Skeletal muscle tissue (tissue), 4 donors: ENCODE results near the gene CNNM3. TPM values are rescaled to one million over a fixed set of nuclear protein-coding genes. Genes with fewer than 3 reads are reported as not detected.

Experiments
- H3K27ac ChIP-seq: one replicate; pipeline ENCODE4 v1.7.0; 2013; ENCODE audit warnings: mild to moderate bottlenecking, low read depth, low read length, inconsistent platforms
- H3K27me3 ChIP-seq, 3 donors: one replicate each; pipeline ENCODE4 v1.7.0; 2013; ENCODE audit warnings: low read length in 3 of 3; ENCODE audit not compliant: control insufficient read depth in 3 of 3, insufficient read depth in 3 of 3
- H3K36me3 ChIP-seq, 3 donors: one replicate each; pipeline ENCODE4 v1.7.0; 2013; ENCODE audit warnings: low read length in 3 of 3; ENCODE audit not compliant: control insufficient read depth in 3 of 3, insufficient read depth in 3 of 3
- H3K4me1 ChIP-seq, 3 donors: one replicate each; pipeline ENCODE4 v1.7.0; 2013; ENCODE audit warnings: low read length in 3 of 3, mild to moderate bottlenecking in 3 of 3; ENCODE audit not compliant: control insufficient read depth in 3 of 3, insufficient read depth in 3 of 3
- H3K4me3 ChIP-seq, 3 donors: one replicate each; pipeline ENCODE4 v1.7.0; 2013; ENCODE audit warnings: low read length in 3 of 3
- H3K9ac ChIP-seq, 3 donors: one replicate each; pipeline ENCODE4 v1.7.0; 2013; ENCODE audit warnings: low read length in 3 of 3, mild to moderate bottlenecking in 3 of 3, moderate library complexity in 2 of 3, low read depth in 1 of 3
- H3K9me3 ChIP-seq, 3 donors: one replicate each; pipeline ENCODE4 v1.7.0; 2013; ENCODE audit warnings: low read length in 3 of 3; ENCODE audit not compliant: control insufficient read depth in 3 of 3
- total RNA-seq: library from RNA; depleted of rRNA; stranded (reverse); fragments of >200 nt; gene quantifications from one replicate; pipeline ENCODE4 v1.2.3, GENCODE V29; 2014
- donor health status: Osteomylitis.

The CNNM3 gene
- total RNA-seq, 1 donor from 2014 or later = 4.2 TPM

DNA sequence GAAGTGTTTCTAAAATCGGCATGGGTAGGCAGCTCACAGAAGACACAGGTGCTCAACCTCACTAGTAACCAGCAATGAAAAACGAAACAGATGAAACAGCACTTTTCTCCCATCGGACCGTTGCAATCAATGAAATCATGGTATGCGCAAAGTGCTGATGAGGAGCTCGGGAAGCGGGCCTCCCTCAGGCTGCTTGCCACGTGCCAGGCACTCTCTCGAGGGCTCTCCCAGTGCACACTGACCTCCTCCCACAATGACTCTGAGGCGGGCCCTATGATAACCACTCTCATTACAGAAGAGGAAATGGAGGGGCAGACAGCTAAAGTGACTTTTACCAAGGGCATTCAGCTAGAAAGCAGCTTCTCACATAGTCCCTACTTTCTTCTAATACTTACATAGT lies 31.5 kb downstream of the CNNM3 start:
- Histone ChIP-seq H3K4me1 (peaks cover 8 to 13% (median 12%) of the 10 kb centered on the region in 3 donors), H3K36me3 (peaks cover 18 to 32% (median 20%) of the 10 kb centered on the region in 3 donors), H3K4me3 (no peak overlapping the region), H3K27ac (no peak overlapping the region), H3K27me3 (no peaks in the 10 kb centered on the region), H3K9me3 (no peaks in the 10 kb centered on the region), H3K9ac (no peak overlapping the region)

- peaks cover 8 to 13% (median 12%) of the 10 kb centered on the region in 3 donors for H3K4me1 ChIP-seq
- H3K27ac ChIP-seq = no peak overlapping the region
- peaks cover 19 to 38% (median 25%) of the 10 kb centered on the region in 3 donors for H3K36me3 ChIP-seq
Observed at GRCh38 chr2:96848264-96848663, 32.2 kb downstream of the CNNM3 start.

GRCh38 chr2:96852667-96853066 lies 36.6 kb downstream of the CNNM3 start:
- peaks cover 23 to 33% (median 25%) of the 10 kb centered on the region in 3 donors for H3K36me3 ChIP-seq
- no peaks in the 10 kb centered on the region for H3K27me3 ChIP-seq

More at GRCh38 chr2:96848264-96848663, 32.2 kb downstream of the CNNM3 start:
- Histone ChIP-seq H3K9ac (no peak overlapping the region), H3K4me3 (peak overlapping the region in 1 of 3 donors; percentile 13), H3K9me3 (no peaks in the 10 kb centered on the region), H3K27me3 (no peaks in the 10 kb centered on the region)

GRCh38 chr2:96853321-96853720 lies 37.3 kb downstream of the CNNM3 start:
- Histone ChIP-seq H3K9me3 (no peaks in the 10 kb centered on the region), H3K27ac (no peak overlapping the region), H3K9ac (no peak overlapping the region), H3K36me3 (peaks cover 20 to 32% (median 21%) of the 10 kb centered on the region in 3 donors), H3K4me1 (peaks cover 9 to 13% (median 10%) of the 10 kb centered on the region in 3 donors), H3K4me3 (no peak overlapping the region), H3K27me3 (no peaks in the 10 kb centered on the region)

More at GRCh38 chr2:96852667-96853066, 36.6 kb downstream of the CNNM3 start:
- Histone ChIP-seq H3K4me3 (no peak overlapping the region), H3K4me1 (peaks cover 12 to 16% (median 13%) of the 10 kb centered on the region in 3 donors), H3K9ac (no peak overlapping the region), H3K27ac (no peak overlapping the region), H3K9me3 (no peaks in the 10 kb centered on the region)

GRCh38 chr2:96856776-96857666 lies 41.0 kb downstream of the CNNM3 start:
- Histone ChIP-seq H3K9ac (peak overlapping the region; percentile 67 to 92 (median 73)), H3K36me3 (peaks cover 20 to 29% (median 26%) of the 10 kb centered on the region in 3 donors), H3K9me3 (no peaks in the 10 kb centered on the region), H3K4me3 (peak overlapping the region; percentile 69 to 86 (median 86)), H3K4me1 (peaks cover 19 to 26% (median 25%) of the 10 kb centered on the region in 3 donors), H3K27ac (peak overlapping the region; percentile 65), H3K27me3 (no peaks in the 10 kb centered on the region)

GRCh38 chr2:96857667-96858372 lies 41.8 kb downstream of the CNNM3 start, which contains the start of gene ANKRD39:
Gene ANKRD39 (minus strand): TSS chr2:96858016. CDS start chr2:96857987, 29 bp downstream.
- no peaks in the 10 kb centered on the region for H3K9me3 ChIP-seq
- H3K4me1 ChIP-seq = peaks cover 19 to 26% (median 25%) of the 10 kb centered on the region in 3 donors
- peaks cover 19 to 26% (median 24%) of the 10 kb centered on the region in 3 donors for H3K36me3 ChIP-seq
- H3K27ac ChIP-seq = peak within 1 kb of the TSS; percentile 65
- peak within 1 kb of the TSS; percentile 69 to 86 (median 86) for H3K4me3 ChIP-seq
- H3K9ac ChIP-seq = peak within 1 kb of the TSS; percentile 67 to 92 (median 73)
- H3K27me3 ChIP-seq = no peaks in the 10 kb centered on the region

GRCh38 chr2:96859099-96859649 lies 43.1 kb downstream of the CNNM3 start:
- H3K27me3 ChIP-seq = no peaks in the 10 kb centered on the region
- H3K27ac ChIP-seq = peak overlapping the region; percentile 41
- H3K4me1 ChIP-seq = peaks cover 19 to 26% (median 25%) of the 10 kb centered on the region in 3 donors
- peak overlapping the region in 2 of 3 donors; percentile 24 to 70 for H3K4me3 ChIP-seq
- peaks cover 26 to 30% (median 29%) of the 10 kb centered on the region in 3 donors for H3K36me3 ChIP-seq
- no peaks in the 10 kb centered on the region for H3K9me3 ChIP-seq
- peak overlapping the region; percentile 0 to 81 (median 43) for H3K9ac ChIP-seq

- H3K27me3 ChIP-seq = no peaks in the 10 kb centered on the region
- H3K4me3 ChIP-seq = no peak overlapping the region
- H3K27ac ChIP-seq = peak overlapping the region; percentile 41
- peaks cover 19 to 31% (median 27%) of the 10 kb centered on the region in 3 donors for H3K4me1 ChIP-seq
- peaks cover 28 to 35% (median 32%) of the 10 kb centered on the region in 3 donors for H3K36me3 ChIP-seq
- no peak overlapping the region for H3K9ac ChIP-seq
- H3K9me3 ChIP-seq = no peaks in the 10 kb centered on the region
Observed at GRCh38 chr2:96859681-96860064, 43.6 kb downstream of the CNNM3 start.
